ENCODE results near the gene HOATZ. TPM values are rescaled to one million over a fixed set of nuclear protein-coding genes. Genes with fewer than 3 reads are reported as not detected.
A peak's percentile ranks its signal among the peaks of the same experiment; 100 is the strongest.

HOATZ gene
- total and polyA plus RNA-seq, 2 donors from 2014 or later: not detected

DNA sequence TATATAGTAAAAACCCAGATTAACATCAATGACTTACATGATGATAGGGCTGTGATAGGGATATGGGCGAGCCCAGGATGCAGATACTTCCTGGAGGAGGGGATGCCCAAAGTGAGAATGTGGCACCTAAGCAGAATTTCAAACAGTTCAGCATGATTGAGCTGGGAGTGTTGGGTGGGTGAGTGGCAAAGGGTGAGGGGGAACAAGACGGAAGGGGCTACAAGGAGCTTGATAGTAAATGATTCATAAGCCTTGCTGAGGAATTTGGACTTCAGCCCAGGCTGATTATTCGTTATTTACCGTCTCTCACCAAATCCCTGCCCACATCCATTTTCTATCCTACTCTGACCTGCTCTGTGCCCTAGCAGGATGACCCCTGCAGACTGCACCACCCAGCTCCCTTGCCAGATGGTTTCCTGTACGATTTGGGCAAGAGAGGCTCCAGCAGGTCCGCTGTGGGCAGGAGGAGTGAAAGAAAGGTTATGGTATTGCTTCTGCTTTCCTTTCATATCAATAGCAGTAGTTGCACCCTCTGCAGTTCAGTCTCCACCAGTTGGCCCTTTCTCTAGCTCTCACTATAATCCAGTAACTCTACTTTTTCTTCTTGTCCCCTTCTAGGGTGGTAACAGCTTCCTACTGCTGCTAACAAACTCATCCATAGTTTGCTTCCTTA lies 57.4 kb downstream of the HOATZ start:
- Histone ChIP-seq H3K9me3 (ENCODE audit: control insufficient read depth in 2 of 3, insufficient read depth in 1 of 3, low read length in 3 of 3) (no peaks in the 10 kb centered on the region), H3K9ac (ENCODE audit: low read length in 3 of 3) (no peak overlapping the region), H3K27me3 (ENCODE audit: control insufficient read depth, insufficient read depth, low read length) (no peaks in the 10 kb centered on the region), H3K36me3 (ENCODE audit: control insufficient read depth in 2 of 3, insufficient read depth in 3 of 3, low read length in 3 of 3) (no peaks in the 10 kb centered on the region), H3K4me3 (ENCODE audit: low read length in 3 of 3) (no peak overlapping the region), H3K27ac (ENCODE audit: low read depth in 2 of 2, low read length in 2 of 2) (no peak overlapping the region), H3K4me1 (ENCODE audit: control insufficient read depth in 2 of 3, insufficient read depth in 2 of 3, low read depth in 1 of 3, low read length in 3 of 3) (peaks cover 0 to 10% (median 7%) of the 10 kb centered on the region in 3 donors)
- FAIRE-seq: no peak
- intact Hi-C loops (cut with DNase I): no loop called here
- TF ChIP-seq, protein P1, sequence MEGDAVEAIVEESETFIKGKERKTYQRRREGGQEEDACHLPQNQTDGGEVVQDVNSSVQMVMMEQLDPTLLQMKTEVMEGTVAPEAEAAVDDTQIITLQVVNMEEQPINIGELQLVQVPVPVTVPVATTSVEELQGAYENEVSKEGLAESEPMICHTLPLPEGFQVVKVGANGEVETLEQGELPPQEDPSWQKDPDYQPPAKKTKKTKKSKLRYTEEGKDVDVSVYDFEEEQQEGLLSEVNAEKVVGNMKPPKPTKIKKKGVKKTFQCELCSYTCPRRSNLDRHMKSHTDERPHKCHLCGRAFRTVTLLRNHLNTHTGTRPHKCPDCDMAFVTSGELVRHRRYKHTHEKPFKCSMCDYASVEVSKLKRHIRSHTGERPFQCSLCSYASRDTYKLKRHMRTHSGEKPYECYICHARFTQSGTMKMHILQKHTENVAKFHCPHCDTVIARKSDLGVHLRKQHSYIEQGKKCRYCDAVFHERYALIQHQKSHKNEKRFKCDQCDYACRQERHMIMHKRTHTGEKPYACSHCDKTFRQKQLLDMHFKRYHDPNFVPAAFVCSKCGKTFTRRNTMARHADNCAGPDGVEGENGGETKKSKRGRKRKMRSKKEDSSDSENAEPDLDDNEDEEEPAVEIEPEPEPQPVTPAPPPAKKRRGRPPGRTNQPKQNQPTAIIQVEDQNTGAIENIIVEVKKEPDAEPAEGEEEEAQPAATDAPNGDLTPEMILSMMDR (IDR thresholded peaks at IDR 0.05; ENCODE audit: borderline replicate concordance, extremely low read depth, insufficient read depth): no peak
- DNase-seq: peak in 1 of 5 donors; percentile 56

DNA sequence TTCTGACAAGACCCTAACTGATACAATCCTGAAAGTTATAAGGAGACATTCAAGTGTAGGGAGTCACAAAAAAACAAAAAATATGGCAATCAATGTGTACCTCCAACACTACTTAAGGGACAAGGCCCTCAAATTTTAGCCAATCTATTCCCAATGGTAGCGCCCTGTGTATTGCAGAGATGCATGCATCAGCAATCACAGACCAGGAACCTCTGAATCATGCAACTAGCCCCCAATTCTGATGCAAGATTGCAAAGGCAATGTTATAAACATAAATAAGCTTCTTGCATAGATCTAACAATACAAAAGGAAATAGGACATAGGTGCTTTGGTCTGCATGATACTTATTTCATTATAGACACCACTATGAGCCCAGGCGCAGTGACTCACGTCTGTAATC lies 58.0 kb downstream of the HOATZ start:
- Histone ChIP-seq H3K9me3 (ENCODE audit: control insufficient read depth in 2 of 3, insufficient read depth in 1 of 3, low read length in 3 of 3) (no peaks in the 10 kb centered on the region), H3K27me3 (ENCODE audit: control insufficient read depth, insufficient read depth, low read length) (no peaks in the 10 kb centered on the region), H3K27ac (ENCODE audit: low read depth in 2 of 2, low read length in 2 of 2) (no peak overlapping the region), H3K36me3 (ENCODE audit: control insufficient read depth in 2 of 3, insufficient read depth in 3 of 3, low read length in 3 of 3) (no peaks in the 10 kb centered on the region), H3K4me1 (ENCODE audit: control insufficient read depth in 2 of 3, insufficient read depth in 2 of 3, low read depth in 1 of 3, low read length in 3 of 3) (peaks cover 0 to 10% (median 7%) of the 10 kb centered on the region in 3 donors), H3K4me3 (ENCODE audit: low read length in 3 of 3) (no peak overlapping the region), H3K9ac (ENCODE audit: low read length in 3 of 3) (no peak overlapping the region)
- TF ChIP-seq, protein P1 (IDR thresholded peaks at IDR 0.05; ENCODE audit: borderline replicate concordance, extremely low read depth, insufficient read depth): no peak
- intact Hi-C loops (cut with DNase I): no loop called here
- FAIRE-seq: no peak
- DNase-seq: no peak

DNA sequence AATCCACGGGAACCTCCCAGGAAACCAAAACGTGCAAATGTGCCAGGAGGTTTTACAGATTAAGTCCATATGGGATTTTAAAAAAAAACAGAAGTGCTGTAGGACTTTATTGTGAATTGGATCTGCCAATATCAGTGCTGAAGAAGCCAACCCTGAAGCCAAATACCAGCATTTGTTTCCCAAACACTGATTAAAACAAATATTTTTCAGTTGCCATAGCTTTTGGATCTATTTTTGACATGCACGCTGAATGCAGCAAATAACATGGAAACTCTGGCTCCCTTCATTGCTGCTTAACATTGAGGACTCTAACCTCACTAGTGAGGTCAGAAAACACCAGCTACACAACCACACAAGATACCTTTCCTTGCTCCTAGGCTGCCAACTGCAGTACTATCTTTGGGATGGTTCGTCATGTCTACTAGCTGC lies 59.3 kb downstream of the HOATZ start:
- no peak overlapping the region for H3K9ac ChIP-seq (ENCODE audit: low read length in 3 of 3)
- peak overlapping the region in 1 of 3 donors; percentile 23 for H3K4me3 ChIP-seq (ENCODE audit: low read length in 3 of 3)
- H3K9me3 ChIP-seq (ENCODE audit: control insufficient read depth in 2 of 3, insufficient read depth in 1 of 3, low read length in 3 of 3): no peaks in the 10 kb centered on the region
- DNase-seq (no peak), FAIRE-seq (no peak)
- TF ChIP-seq, protein P1 (IDR thresholded peaks at IDR 0.05; ENCODE audit: borderline replicate concordance, extremely low read depth, insufficient read depth): no peak
- H3K4me1 ChIP-seq (ENCODE audit: control insufficient read depth in 2 of 3, insufficient read depth in 2 of 3, low read depth in 1 of 3, low read length in 3 of 3): peaks cover 0 to 10% (median 7%) of the 10 kb centered on the region in 3 donors
- H3K36me3 ChIP-seq (ENCODE audit: control insufficient read depth in 2 of 3, insufficient read depth in 3 of 3, low read length in 3 of 3): no peaks in the 10 kb centered on the region
- intact Hi-C loops (cut with DNase I): no loop called here
- H3K27ac ChIP-seq (ENCODE audit: low read depth in 2 of 2, low read length in 2 of 2): no peak overlapping the region
- H3K27me3 ChIP-seq (ENCODE audit: control insufficient read depth, insufficient read depth, low read length): no peaks in the 10 kb centered on the region

All from kidney (tissue), 14 donors.